C4-2B (cell line): ENCODE data around the gene CERK.
"Not testable (repeated sequence)": the region's sequence is repeated elsewhere in the genome, so short reads cannot be mapped to it uniquely, and the experiment has no call there.

Source experiments
- H3K27ac ChIP-seq: fragments of 450-650 bp; 2 replicates; pipeline ENCODE4 v1.5.1; 2017
- CTCF ChIP-seq: fragments of 450-650 bp; conservative IDR thresholded peaks from 2 replicates; pipeline ENCODE4 v1.5.1; 2017; ENCODE audit warnings: mild to moderate bottlenecking
- ZFX ChIP-seq: fragments of 450-650 bp; IDR thresholded peaks from 2 replicates; pipeline ENCODE4 v1.6.1; 2017

Gene CERK

GRCh38 chr22:46652847-46653331, 85.2 kb downstream of the CERK start:
- no peak overlapping the region for H3K27ac ChIP-seq
- no peak for TF ChIP-seq CTCF
- no peak for TF ChIP-seq ZFX

GRCh38 chr22:46652081-46652846, 85.8 kb downstream of the CERK start:
- TF ChIP-seq CTCF: no peak
- TF ChIP-seq ZFX: no peak
- no peak overlapping the region for H3K27ac ChIP-seq

GRCh38 chr22:46651316-46651715, 86.7 kb downstream of the CERK start:
- H3K27ac ChIP-seq: no peak overlapping the region
- no peak for TF ChIP-seq CTCF
- TF ChIP-seq ZFX: no peak

- H3K27ac ChIP-seq: peak overlapping the region; percentile 69
- TF ChIP-seq CTCF (no peak), ZFX (no peak)
Measured at GRCh38 chr22:46650078-46650810, 87.8 kb downstream of the CERK start.

- H3K27ac ChIP-seq: peak overlapping the region; percentile 69
- TF ChIP-seq CTCF (no peak), ZFX (no peak)
Measured at GRCh38 chr22:46649141-46650077, 88.6 kb downstream of the CERK start.

- not testable (repeated sequence) for H3K27ac ChIP-seq
Measured at GRCh38 chr22:46648225-46648820, 89.7 kb downstream of the CERK start.

GRCh38 chr22:46646531-46647215, 91.4 kb downstream of the CERK start:
- H3K27ac ChIP-seq: no peak overlapping the region
- TF ChIP-seq CTCF (no peak), ZFX (no peak)

- not testable (repeated sequence) for H3K27ac ChIP-seq
Measured at GRCh38 chr22:46642840-46643480, 95.1 kb downstream of the CERK start.
